Activated B cell treated with CpG ODN at 0.5 μM for 24 hours (primary cell): Measurements from ENCODE around the gene DGKI. TPM values are rescaled to one million over a fixed set of nuclear protein-coding genes. Genes with fewer than 3 reads are reported as not detected.

Experiments
- ATAC-seq: fragments of 200-7000 bp; cut with Tn5 transposase; one replicate; pipeline ENCODE4 v1.10.0; 2021; ENCODE audit warnings: low read depth, mild to moderate bottlenecking, moderate library complexity
- CTCF ChIA-PET: fragments of 350-600 bp; sonication (Branson Sonifier 250); formaldehyde crosslinking; loops from one replicate; lab custom pipeline; 2021; ENCODE audit warnings: antibody characterized with exemption; lab: Charles Lee
- POLR2A ChIA-PET: fragments of 350-600 bp; sonication (Branson Sonifier 250); formaldehyde crosslinking; loops from one replicate; lab custom pipeline; 2021; ENCODE audit warnings: antibody characterized with exemption; lab: Charles Lee
- DNase-seq: peaks from one replicate; pipeline ENCODE4 v3.0.0; 2022
- H3K27ac Mint-ChIP-seq: one replicate; pipeline ENCODE4 v1.8.0; 2020; ENCODE audit warnings: mixed read lengths
- H3K27me3 Mint-ChIP-seq: one replicate; pipeline ENCODE4 v1.8.0; 2021; ENCODE audit warnings: mixed read lengths
- H3K36me3 Mint-ChIP-seq: one replicate; pipeline ENCODE4 v1.8.0; 2021; ENCODE audit warnings: low read depth, mixed read lengths
- H3K4me1 Mint-ChIP-seq: one replicate; pipeline ENCODE4 v1.8.0; 2021; ENCODE audit warnings: mixed read lengths
- H3K4me3 Mint-ChIP-seq: one replicate; pipeline ENCODE4 v1.8.0; 2020; ENCODE audit warnings: mild to moderate bottlenecking, mixed read lengths
- H3K9me3 Mint-ChIP-seq: one replicate; pipeline ENCODE4 v1.8.0; 2020; ENCODE audit warnings: mixed read lengths
- intact Hi-C: fragments of 100-400 bp; cut with micrococcal nuclease; formaldehyde crosslinking; loops from one replicate; pipeline ENCODE4 v1.15.1; 2024
- total RNA-seq: library from RNA; stranded (reverse); gene quantifications from 2 replicates; pipeline ENCODE4 v1.2.3, GENCODE V29; 2022
- TF ChIP-seq, protein P1 (sequence below): fragments of 200-600 bp; IDR thresholded peaks from one replicate; pipeline ENCODE4 v1.8.0; 2022; ENCODE audit warnings: antibody characterized with exemption, mild to moderate bottlenecking

Gene DGKI
- total RNA-seq, 1 donor from 2014 or later: not detected

GRCh38 chr7:137878333-137878961 is 31.7 kb upstream of the DGKI start:
- TF ChIP-seq, protein P1, sequence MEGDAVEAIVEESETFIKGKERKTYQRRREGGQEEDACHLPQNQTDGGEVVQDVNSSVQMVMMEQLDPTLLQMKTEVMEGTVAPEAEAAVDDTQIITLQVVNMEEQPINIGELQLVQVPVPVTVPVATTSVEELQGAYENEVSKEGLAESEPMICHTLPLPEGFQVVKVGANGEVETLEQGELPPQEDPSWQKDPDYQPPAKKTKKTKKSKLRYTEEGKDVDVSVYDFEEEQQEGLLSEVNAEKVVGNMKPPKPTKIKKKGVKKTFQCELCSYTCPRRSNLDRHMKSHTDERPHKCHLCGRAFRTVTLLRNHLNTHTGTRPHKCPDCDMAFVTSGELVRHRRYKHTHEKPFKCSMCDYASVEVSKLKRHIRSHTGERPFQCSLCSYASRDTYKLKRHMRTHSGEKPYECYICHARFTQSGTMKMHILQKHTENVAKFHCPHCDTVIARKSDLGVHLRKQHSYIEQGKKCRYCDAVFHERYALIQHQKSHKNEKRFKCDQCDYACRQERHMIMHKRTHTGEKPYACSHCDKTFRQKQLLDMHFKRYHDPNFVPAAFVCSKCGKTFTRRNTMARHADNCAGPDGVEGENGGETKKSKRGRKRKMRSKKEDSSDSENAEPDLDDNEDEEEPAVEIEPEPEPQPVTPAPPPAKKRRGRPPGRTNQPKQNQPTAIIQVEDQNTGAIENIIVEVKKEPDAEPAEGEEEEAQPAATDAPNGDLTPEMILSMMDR: no peak
- POLR2A ChIA-PET: no interaction called here

DNA sequence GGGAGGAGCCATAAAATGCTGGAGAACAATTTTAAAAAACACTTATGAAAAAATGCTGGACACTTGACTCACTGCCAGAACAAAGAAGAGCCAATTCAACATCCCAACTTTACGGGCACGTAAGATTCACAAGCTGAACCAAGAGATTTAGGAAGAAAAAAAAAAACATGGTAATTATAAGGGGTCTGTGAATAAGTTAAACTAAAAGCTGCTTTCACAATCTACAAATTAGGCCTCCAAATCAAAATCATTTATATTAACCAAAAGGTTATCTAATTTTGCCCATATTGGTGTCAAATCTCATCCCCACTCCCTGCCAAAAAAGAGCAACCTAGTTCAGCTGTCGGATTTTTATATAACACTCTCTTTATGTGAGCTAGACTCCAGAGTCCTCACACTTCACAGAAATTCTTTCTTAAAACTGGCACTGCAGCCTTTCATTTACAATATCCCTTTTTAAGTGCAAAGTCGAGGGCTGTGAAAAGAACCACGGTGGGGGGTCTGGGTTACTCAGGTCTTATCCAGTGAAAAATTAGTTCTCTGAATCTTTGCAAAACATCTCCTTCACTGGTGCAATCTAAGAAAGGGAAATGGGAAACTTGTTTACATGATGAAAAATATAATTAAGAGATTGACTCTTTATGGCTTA is 30.4 kb upstream of the DGKI start:
- no peak for ATAC-seq

More at GRCh38 chr7:137878333-137878961, 31.7 kb upstream of the DGKI start:
- peaks cover 4% of the 10 kb centered on the region for H3K9me3 Mint-ChIP-seq
- H3K27ac Mint-ChIP-seq: no peak overlapping the region
- CTCF ChIA-PET: no interaction called here
- H3K36me3 Mint-ChIP-seq: peaks cover 71% of the 10 kb centered on the region
- no peak overlapping the region for H3K4me3 Mint-ChIP-seq
- intact Hi-C loops: no loop called here
- H3K27me3 Mint-ChIP-seq: no peaks in the 10 kb centered on the region
- DNase-seq (no peak), ATAC-seq (no peak)
- no peaks in the 10 kb centered on the region for H3K4me1 Mint-ChIP-seq

DNA sequence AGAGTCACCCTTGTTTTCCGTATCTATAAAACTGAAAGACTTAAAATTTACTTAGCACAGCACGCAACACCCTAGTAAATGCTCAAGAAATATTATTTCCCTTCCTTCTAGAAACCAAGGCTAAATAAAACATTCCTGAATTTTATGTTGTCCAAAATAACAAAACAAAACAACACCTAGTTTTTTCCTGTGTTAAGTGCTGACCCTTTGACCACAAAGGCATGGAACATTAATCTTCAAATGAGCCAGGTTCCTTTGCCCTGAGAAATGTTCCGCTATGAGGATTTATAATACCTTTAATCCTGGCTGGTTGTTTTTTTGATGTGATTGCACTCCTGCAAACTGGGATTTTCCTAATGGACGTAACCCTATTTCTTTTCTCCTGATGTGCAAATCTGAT is 29.0 kb upstream of the DGKI start:
- Mint-ChIP-seq H3K4me3 (no peak overlapping the region), H3K4me1 (no peaks in the 10 kb centered on the region), H3K36me3 (peaks cover 49% of the 10 kb centered on the region), H3K27me3 (no peaks in the 10 kb centered on the region), H3K27ac (no peak overlapping the region), H3K9me3 (no peaks in the 10 kb centered on the region)
- intact Hi-C loops: no loop called here
- CTCF ChIA-PET: no interaction called here
- ATAC-seq: no peak
- DNase-seq: no peak
- POLR2A ChIA-PET: no interaction called here
- TF ChIP-seq, protein P1: no peak

More for the DNA sequence above, 30.4 kb upstream of the DGKI start:
- intact Hi-C loops: no loop called here
- DNase-seq: no peak
- Mint-ChIP-seq H3K27ac (no peak overlapping the region), H3K9me3 (peaks cover 4% of the 10 kb centered on the region), H3K4me3 (no peak overlapping the region), H3K4me1 (no peaks in the 10 kb centered on the region), H3K27me3 (no peaks in the 10 kb centered on the region), H3K36me3 (peaks cover 60% of the 10 kb centered on the region)
- TF ChIP-seq, protein P1: no peak
- CTCF ChIA-PET: no interaction called here
- POLR2A ChIA-PET: no interaction called here

DNA sequence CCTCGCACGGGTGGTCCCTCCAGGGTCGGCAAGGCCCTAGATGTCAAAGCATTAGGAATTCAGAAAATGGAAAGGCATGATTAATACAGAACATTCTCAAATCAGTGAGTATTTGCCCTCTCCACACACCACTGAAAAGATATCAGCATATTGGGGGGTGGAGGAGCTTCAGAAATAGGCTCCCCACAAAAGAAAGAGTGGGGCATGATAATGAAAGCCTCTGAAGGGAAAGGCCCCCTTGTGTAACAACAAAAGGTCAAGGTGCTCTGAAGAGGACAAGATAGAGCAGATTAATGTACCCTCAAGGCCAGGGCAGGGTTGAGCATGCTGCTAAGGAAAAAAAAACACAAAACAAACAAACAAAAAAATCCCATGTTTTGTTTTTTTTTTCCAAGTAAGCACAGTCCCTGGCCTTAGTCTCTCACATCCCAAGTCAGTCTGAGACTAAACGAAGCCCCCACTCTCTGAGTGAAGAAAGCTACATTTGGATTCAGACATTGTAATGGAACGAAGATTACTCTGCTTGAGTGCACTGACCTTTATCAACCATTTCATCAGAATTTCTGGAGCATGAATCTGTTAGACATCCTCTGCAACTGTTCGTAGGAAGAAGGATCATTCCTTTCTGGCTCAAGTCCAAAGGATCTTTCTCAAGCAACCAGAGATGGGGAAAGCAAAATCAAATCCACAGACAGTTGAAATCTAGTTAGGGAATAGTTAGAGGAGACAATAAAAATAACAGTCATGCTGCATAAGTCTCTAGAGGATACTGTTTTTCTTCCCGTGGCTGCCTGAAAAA is 27.4 kb upstream of the DGKI start:
- DNase-seq: no peak
- ChIA-PET POLR2A (no interaction called here), CTCF (no interaction called here)
- Mint-ChIP-seq H3K27ac (no peak overlapping the region), H3K36me3 (peaks cover 34% of the 10 kb centered on the region), H3K4me1 (no peaks in the 10 kb centered on the region), H3K27me3 (no peaks in the 10 kb centered on the region), H3K4me3 (no peak overlapping the region), H3K9me3 (no peaks in the 10 kb centered on the region)
- no peak for ATAC-seq
- TF ChIP-seq, protein P1: no peak
- intact Hi-C loops: no loop called here

DNA sequence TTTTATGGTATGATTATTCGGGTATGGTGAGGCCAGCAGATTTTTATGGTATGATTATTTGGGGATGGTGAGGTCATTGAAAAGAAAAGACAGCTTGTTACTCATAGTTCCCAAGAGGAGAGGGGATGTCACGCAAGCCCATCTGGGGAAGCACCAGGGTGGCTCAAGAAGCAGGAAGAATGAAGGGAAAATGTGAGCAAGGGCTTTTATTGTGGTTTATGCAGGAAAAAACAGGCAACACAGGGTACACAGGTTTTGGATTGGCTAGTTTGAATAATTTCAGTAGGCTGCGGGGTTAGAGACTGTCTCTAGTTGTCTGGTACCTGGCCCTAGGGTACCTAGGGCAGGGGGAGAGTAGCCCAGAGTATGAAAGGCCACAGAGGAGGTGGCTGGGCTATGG is 26.8 kb upstream of the DGKI start:
- DNase-seq: no peak
- CTCF ChIA-PET: no interaction called here

More for the DNA sequence above, 26.8 kb upstream of the DGKI start:
- H3K9me3 Mint-ChIP-seq: no peaks in the 10 kb centered on the region
- no peak overlapping the region for H3K27ac Mint-ChIP-seq
- no peaks in the 10 kb centered on the region for H3K4me1 Mint-ChIP-seq
- TF ChIP-seq, protein P1: no peak
- intact Hi-C loops: no loop called here
- POLR2A ChIA-PET: no interaction called here
- H3K27me3 Mint-ChIP-seq: no peaks in the 10 kb centered on the region
- no peak for ATAC-seq
- H3K36me3 Mint-ChIP-seq: peaks cover 28% of the 10 kb centered on the region
- no peak overlapping the region for H3K4me3 Mint-ChIP-seq
